Islet of Langerhans (tissue), 1 donor: ENCODE measurements around the gene LMAN2.
"Not testable (repeated sequence)": the region's sequence is repeated elsewhere in the genome, so short reads cannot be mapped to it uniquely, and the experiment has no call there.

ENCODE experiments used
- FAIRE-seq: peaks from one replicate; lab custom pipeline; 2011; peaks lifted over from hg19 to GRCh38; lab: Jason Lieb, UNC

LMAN2 gene

GRCh38 chr5:177346820-177347219 is 4.6 kb downstream of the LMAN2 start:
- no peak for FAIRE-seq

GRCh38 chr5:177344891-177345290 is 6.6 kb downstream of the LMAN2 start:
- no peak for FAIRE-seq

GRCh38 chr5:177343777-177344176 is 7.7 kb downstream of the LMAN2 start:
- FAIRE-seq, result no peak

- not testable (repeated sequence) for FAIRE-seq
These were observed 8.5 kb downstream of the LMAN2 start for GRCh38 chr5:177343000-177343399.

DNA sequence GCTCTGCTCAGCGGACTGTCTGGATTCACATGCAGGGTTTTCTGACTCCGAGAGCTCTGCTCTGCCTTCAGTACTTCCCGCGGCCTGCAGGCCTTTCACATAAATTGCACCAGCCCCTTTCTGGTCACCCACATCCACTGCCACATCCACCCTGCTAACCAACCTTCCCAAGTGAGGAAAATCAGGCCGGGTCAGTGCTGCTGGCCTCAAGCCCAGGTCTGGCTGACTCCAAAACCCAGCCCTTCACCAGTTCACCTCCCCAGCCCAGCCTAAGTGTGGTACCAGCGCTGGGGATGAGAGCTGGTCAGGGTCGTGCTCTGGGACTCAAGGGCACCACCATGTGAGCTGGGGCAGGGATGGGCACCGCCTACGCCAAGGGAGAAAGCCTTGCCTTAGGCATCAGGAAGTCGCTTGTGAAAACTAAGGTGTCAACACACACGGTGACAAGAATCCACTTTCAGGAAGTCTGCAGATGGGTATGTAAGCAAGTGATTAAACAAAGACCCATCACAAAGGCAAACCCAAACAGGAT is 12.3 kb downstream of the LMAN2 start:
- FAIRE-seq, result no peak

DNA sequence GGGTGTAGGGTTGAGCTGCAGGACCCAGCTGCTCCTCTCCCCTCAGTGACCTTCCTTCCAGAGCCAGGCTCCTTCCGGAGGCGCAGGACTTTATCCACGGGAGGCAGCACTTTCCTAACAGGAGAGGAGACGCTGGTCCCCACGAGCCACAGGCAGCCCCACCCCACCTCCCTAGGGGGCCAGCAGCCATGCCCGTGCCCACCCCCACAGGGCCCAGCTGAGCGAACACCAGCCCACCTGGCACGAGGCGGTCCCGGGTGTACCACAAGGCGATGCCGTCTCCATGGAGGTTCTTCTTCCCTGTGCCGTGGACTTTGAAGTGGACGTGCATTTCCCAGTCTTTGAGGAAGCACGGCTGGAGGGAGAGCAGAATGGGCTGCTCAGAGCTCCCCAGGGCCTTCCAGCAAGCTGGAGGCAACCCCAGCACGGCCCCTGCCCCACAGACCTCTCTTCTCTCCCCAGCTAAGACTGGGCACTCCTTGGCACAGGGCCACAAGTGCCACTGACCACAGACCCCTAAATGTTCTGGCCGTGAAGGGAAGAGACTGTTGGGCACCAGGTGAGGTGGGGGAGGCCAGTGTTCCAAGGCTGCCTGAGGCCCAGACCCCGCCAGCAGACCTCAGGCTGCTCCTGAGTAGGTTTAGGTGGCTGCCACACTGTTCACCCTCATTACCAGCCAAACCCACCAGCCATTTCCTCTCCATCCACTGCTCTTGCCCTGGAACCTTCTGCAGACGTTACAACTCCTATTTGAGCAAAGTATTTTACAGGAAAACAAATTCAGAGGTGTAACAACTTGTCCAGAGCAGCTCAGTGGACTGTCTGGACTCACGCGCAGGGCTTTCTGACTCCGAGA is 13.0 kb downstream of the LMAN2 start:
- FAIRE-seq, result no peak

DNA sequence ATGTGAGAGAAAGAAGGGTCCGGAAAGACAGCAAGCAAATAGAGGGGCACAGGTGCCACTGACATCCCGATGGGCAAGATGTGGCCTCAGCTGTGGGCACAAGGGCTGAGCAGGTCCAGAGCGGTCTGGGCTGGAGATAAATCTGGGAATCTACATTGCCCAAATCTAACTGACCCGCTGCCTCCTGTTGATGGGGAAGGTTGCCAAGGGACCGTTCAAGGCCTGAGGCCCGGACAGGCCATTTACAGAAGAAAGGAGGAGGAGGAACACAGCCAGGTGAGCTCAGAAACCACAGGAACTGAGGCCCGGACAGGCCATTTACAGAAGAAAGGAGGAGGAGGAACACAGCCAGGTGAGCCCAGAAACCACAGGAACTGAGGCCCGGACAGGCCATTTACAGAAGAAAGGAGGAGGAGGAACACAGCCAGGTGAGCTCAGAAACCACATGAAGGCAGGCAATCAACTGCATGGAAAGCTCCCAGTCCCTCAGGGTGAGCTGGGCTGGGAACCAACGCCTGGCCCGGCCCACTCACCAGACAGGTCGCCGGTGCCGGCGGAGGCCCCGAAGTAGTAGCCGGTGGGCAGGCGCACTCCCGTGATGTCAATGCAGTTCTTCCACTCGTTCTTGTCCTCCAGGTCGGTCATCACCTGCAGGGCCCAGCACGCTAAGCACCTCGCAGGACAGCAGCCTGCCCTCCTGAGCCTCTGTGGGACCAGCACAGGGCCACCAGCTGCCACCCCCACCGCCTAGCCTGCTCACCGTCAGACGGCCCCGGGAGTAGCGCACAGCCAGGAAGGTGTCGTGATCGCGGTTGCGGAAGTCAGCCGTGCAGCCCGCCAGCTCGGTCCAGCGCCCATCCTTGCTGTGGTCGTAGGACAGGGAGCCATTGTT is 14.6 kb downstream of the LMAN2 start:
- no peak for FAIRE-seq

DNA sequence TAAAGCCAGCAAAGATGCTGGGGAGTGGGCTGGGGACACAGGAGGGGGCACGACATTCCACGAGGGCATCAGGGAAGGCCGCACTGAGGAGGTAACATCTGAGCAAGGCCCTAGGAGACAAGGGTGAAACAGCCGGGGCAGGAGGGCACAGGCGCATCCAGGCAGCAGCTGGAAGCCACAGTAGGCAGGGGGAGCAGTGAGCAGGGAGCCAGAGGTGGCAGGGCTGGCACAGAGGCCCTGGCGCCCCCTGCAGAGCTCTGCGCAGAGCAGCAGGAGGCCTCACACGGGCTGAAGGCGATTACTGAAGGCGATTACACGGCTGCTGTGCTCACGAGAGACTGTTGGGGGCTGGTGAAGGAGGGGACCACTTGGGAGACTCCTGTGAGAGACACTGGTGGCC is 15.4 kb downstream of the LMAN2 start:
- no peak for FAIRE-seq

DNA sequence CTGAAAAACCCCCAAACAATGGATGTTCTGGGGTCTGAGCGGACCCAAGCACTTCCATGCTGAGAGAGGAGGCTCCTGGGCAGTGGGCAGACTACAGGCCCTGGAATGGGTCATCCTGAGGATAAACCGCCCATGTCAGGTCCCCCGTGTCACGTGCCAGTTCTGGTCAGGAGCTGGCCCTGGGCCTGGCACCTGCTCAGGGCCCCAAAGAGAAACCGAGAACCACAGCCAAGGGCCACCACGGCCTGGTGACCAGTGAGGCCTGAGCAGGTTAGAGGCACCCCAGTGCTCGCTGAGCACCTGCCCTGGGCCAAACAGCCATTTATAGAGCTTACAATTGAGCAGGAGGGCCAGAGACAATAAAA is 15.8 kb downstream of the LMAN2 start:
- no peak for FAIRE-seq

GRCh38 chr5:177334781-177335700 is 16.4 kb downstream of the LMAN2 start:
- FAIRE-seq, result no peak

- no peak for FAIRE-seq
These were observed 17.3 kb downstream of the LMAN2 start for GRCh38 chr5:177334155-177334551.

DNA sequence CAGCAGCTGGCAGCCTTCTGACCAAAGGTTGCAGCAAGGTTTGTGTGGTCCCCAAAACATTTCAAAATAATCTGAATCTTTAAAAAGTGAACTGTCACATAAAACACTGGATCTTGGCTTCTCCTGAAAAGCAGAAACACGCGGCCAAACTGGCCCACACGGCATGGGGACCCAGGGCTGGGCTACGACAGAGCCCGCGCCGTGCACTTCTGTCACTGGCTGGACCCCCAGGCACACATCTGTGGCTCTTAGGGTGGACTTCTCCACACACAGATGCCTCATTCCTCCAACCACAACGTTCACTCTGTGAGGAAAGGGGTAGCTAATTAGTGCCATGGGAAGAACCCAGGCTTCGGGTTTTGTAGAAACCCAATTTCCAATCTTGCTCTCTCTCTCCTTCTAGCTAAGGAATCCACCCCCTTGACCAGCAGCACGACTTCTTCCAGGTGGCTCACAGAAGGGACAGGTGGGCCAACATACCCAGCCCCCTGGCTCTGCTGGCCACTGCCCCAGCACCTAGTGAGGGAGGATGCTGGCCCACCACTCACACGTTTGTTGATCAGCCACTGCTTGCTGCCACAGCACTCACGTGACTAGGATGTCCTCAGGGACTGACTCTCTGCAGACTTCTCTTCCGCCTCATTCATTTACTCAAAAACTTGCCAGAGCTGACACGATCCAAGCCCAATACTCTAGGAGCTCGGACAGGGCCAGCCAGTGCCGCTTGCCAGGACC is 17.9 kb downstream of the LMAN2 start:
- no peak for FAIRE-seq

DNA sequence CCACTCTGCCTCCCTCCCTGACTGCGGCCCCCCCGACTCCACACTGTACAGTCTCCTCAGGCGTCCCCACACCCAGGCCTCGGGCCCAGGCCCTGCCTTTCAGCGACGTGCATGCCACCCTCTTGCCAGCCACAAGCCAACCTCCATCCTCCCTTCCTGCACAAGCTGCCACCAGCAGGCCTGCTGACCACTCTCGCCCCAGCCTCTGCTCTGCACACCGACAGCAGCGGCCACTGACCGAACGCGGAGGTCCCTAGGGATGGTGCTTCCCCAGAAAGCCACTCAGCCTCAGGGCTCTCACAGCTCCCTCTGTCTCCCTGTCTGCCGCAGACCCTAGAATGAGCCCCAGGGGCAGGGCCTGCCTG is 18.6 kb downstream of the LMAN2 start:
- no peak for FAIRE-seq

DNA sequence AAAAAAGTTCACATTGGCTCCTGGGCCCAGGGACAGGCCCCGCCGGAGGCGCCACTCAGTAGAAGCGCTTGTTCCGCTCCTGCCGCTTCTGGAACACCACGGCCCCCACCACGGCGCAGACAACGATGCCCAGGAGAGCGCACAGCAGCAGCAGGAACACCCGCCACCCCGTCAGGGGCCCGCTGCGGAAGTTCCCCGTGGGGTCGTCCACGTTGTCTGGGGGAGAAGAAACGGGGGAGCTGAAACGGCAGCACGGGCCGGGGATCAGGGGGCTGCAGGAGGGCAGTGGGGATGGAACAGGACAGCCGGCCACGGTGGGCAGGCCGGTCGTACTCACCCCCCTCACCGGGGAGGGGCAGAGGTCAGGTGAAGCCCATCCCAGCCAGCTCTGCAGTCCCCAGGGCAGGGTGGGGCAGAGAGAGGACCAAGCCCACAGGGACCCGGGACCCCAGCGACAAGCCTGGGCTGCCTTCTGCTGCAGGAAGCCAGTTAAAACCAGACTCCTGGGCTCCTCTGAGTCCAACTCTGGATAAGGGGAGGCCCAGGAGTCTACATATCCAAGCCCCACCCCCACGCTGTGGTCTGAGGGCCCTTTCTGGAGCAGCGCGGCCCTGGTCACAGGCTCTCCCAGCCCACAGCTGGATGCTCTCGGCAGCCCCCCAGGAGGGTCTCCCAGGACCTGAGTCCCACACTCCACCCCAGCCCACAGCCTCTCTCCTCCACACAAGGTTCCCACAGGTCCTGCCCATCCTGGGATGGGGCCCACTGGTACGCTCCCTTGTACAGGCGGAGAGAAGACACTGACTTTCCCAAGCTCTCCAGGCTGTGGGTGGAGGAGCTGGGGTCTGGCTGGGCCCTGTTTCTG is 19.2 kb downstream of the LMAN2 start:
- FAIRE-seq, result no peak

DNA sequence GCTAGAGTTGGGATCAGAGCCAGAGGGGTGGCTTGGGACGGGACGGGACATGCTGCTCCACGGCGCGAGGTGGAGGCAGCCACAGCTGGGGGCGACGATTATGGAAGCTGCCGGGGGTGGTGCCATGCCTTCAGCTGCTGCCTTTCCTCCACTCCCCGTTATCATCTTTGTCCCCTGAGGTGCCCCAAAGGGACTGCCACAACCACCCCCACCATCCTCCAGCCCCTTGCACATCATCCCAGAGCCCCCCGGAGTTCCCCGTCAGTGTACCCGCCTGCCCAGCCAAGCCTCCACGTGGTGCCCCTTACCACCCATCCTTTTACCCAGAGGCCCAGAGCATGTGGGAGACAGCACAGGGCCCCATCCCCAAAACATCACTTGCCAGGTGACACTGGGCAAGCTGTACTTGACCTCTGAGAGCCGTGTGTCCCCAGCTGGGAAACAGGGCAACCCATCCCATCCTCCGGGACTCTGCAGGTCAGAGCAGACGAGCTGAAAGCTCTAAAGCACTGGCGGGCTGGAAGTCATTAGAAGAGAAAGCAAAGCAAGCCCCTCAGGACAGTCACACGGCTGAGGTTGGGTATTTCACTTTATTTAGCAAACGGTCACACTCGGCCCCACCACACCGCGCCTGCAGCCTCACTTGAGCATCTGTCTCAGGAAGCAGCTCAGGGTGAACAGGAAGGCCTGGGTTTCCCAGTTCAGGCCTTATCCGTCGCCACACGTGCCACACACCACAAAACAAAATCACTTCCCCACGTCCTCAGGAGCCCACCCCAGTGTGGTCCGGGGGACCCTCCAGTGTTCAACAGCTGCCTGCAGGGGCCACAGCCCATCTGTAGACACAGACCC is 20.3 kb downstream of the LMAN2 start:
- FAIRE-seq, result no peak

GRCh38 chr5:177329883-177330282 is 21.6 kb downstream of the LMAN2 start:
- FAIRE-seq, result no peak

- FAIRE-seq, result no peak
These were observed 22.8 kb downstream of the LMAN2 start for GRCh38 chr5:177328545-177329231.

DNA sequence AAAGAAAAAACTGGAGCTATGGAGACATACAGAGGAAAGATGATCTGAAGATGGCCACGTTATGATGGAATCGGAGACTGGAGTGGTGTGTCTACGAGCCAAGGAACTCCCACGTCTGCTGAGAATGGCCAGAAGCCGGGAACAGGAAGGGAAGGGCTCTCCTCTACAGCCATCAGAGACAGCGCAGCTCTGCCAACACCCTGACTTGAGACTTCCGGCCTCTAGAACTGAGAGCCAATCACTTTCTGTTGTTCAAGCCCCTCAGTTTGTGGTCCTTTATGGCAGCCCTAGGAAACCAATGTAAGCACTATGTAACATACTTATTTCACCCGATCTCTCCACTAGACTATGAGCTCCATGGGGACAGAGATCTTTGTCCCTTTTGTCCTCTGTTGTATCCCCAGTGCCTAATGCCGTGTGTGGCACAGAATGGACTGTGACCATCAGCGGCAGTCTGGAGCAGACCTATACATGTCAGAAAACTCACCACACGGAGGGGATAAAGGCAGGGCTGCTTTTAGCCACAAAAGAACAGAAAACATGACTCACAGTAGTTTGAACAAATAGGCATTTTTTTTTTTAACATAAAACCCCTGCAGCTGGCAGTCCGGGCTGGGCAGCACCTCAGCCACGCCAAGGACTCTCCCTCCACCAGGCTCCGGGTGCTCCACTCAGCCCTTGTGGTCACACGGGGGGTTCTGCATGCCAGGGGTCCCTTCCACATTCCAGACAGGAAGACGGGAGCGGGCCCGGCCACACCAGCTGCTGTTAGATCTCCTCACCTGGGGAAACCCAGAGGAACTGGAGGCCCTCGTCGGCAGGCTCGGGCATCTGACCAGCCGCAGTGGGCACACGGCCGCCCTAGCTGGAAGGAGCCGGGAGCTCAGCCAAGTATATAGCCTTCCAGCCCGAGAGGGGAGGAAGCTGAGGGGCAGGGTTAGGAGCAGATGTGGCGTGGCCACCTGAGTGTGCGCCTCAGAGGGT is 23.6 kb downstream of the LMAN2 start:
- FAIRE-seq, result no peak
